Measurements from ENCODE around the gene CREBRF. TPM values are rescaled to one million over a fixed set of nuclear protein-coding genes. Genes with fewer than 3 reads are reported as not detected.

The CREBRF gene, protein sequence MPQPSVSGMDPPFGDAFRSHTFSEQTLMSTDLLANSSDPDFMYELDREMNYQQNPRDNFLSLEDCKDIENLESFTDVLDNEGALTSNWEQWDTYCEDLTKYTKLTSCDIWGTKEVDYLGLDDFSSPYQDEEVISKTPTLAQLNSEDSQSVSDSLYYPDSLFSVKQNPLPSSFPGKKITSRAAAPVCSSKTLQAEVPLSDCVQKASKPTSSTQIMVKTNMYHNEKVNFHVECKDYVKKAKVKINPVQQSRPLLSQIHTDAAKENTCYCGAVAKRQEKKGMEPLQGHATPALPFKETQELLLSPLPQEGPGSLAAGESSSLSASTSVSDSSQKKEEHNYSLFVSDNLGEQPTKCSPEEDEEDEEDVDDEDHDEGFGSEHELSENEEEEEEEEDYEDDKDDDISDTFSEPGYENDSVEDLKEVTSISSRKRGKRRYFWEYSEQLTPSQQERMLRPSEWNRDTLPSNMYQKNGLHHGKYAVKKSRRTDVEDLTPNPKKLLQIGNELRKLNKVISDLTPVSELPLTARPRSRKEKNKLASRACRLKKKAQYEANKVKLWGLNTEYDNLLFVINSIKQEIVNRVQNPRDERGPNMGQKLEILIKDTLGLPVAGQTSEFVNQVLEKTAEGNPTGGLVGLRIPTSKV
- total RNA-seq, result 10 to 100 TPM; 14.7 to 29.7 (median 26.2) TPM
- polyA plus RNA-seq, result 6.9 TPM
- long read RNA-seq, donor 1, full-length matches to known transcripts, result 29 of 39 reads
- long read RNA-seq, donor 1, partial matches to known transcripts, result 3 of 39 reads
- long read RNA-seq, donor 1, other reads (novel, unspliced or antisense), result 7 of 39 reads
- long read RNA-seq, donor 2, full-length matches to known transcripts, result 3 of 5 reads
- long read RNA-seq, donor 2, partial matches to known transcripts, result 0 of 5 reads
- long read RNA-seq, donor 2, other reads (novel, unspliced or antisense), result 2 of 5 reads
- long read RNA-seq, donor 3, partial matches to known transcripts, result 1 of 2 reads
- long read RNA-seq, donor 3, other reads (novel, unspliced or antisense), result 1 of 2 reads
- long read RNA-seq, donor 4, full-length matches to known transcripts, result 4 of 7 reads
- long read RNA-seq, donor 4, partial matches to known transcripts, result 2 of 7 reads
- long read RNA-seq, donor 4, other reads (novel, unspliced or antisense), result 1 of 7 reads

DNA sequence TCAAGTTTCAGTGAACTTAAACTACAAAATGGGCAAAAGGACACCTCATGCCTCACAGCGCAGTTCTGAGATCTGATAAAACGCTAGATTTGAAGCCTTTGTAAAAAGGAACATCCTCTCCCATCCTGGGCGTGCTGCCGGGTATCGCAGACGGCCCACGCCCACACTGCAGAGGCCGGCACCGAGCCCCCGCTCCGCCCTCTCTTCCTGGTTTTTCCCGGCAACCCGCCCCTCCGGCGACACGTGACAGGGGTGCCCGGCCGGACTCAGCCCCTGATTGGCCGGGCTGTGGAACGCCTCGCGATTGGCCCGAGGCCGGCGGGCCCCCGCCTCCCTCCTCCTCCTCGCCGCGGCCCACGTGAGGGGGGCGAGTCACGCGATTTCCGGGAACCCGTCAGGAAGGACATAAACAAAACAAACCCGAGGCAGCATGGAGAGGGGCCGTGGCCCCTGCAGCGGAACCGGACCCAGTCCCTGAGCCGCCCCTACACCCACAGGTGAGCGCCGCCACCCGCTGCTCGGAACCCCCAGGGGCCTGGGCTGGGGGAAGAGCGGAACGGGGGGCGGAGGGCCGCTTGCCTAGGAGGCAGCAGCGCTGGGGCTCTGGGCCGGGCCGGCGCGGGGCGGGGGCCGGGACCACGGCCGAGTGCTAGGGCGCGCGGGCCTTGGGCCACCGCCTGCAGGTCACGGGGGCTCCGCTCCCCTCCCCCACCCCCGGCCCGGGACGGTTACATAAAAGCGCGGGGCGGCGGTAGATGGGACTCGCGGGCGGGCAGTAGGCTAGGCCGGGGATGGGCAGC lies at the start of gene CREBRF:
TSS of gene CREBRF (plus strand) at position 370 of the 800 bp plus-strand sequence. CDS start 24,424 bp downstream, outside the sequence.
- ATAC-seq, result peak; percentile 92 to 93
- H3K9me3 ChIP-seq (ENCODE audit: control insufficient read depth, low read length), result no peaks in the 10 kb centered on the region
- H3K27ac ChIP-seq (ENCODE audit: low read length), result peak within 1 kb of the TSS; percentile 92
- intact Hi-C loops (cut with DNase I), result loop anchor here in 1 of 4 donors (10.0 kb wide), 1 partner anchor 71 kb away; the partner anchor contains the start of gene ATP6V0E1
- no peaks in the 10 kb centered on the region for H3K4me1 ChIP-seq (ENCODE audit: control insufficient read depth, insufficient read depth, low read length)
- no peaks in the 10 kb centered on the region for H3K27me3 ChIP-seq (ENCODE audit: control insufficient read depth, insufficient read depth)
- peak; percentile 99 to 100 (median 99) for DNase-seq
- H3K4me3 ChIP-seq (ENCODE audit: low read length), result peak within 1 kb of the TSS; percentile 97
- WGBS, result under 1% methylated on average over 74 of the region's 74 CpGs

DNA sequence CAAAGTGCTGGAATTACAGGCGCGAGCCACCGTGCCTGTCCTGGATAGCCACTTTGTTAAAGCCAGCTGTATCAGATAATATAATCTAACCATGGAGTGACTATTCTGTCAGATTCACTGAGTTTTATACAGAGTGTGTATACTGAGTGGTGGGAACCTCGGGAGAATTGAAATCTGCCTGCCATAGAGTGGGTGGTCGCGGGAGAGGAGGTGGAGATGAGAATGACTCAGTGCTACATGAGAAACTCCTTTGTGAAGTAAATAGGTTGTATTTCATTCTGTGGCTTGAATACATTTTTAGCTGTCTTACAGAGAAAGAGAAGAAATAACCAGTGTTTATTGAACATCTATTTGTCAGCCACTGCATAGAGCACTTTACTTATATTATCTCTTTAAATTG lies 46.1 kb upstream of the CREBRF start:
- Histone ChIP-seq H3K4me1 (ENCODE audit: control insufficient read depth, insufficient read depth, low read length) (peaks cover 2% of the 10 kb centered on the region), H3K27ac (ENCODE audit: low read length) (no peak overlapping the region), H3K27me3 (ENCODE audit: control insufficient read depth, insufficient read depth) (no peaks in the 10 kb centered on the region), H3K4me3 (ENCODE audit: low read length) (no peak overlapping the region), H3K9me3 (ENCODE audit: control insufficient read depth, low read length) (no peaks in the 10 kb centered on the region)
- DNase-seq, result no peak
- WGBS, result 83% methylated on average over 6 of the region's 6 CpGs
- ATAC-seq, result no peak
- intact Hi-C loops (cut with DNase I), result no loop called here

DNA sequence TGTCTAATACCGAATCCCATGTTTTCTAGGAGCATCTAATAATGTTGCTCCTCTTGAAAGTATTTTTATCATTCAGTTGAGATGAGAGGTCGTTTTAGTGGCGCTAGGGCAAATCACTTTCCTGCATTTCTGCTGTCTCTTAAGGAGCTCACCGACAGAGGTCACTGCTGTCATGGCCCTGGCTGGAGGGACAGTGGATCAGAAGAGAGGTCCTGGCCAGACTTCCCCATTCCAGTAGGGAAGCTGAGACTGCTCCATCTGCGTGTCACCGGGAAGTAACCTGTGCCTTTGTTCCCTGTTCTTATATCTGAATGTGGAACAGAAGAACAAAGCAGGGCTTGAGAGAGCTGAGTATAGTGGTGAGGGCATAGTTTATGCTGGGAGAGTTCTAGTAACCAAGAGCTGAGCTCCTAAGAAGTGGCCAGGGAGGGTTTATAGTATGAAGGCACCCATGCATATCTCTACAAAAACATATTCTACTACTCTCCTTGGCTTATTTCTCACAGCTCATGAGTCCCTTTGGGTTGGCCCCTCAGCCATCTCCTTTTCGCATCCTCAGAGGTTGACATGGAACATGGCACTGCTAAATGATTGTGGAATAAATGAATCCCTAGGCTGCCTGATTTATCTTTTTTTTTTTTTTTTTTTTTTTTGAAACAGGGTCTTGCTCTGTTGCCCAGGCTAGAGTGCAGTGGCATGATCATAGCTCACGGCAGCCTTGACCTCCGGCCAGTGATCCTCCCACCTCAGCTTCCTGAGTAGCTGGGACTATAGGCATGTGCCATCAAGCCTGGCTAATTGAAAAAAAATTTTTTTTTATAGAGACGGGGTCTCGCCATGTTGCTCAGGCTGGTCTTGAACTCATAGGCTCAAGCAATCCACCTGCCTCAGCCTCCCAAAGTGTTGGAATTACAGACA lies 45.3 kb upstream of the CREBRF start:
- Histone ChIP-seq H3K4me3 (ENCODE audit: low read length) (no peak overlapping the region), H3K27ac (ENCODE audit: low read length) (no peak overlapping the region), H3K4me1 (ENCODE audit: control insufficient read depth, insufficient read depth, low read length) (peaks cover 6% of the 10 kb centered on the region), H3K9me3 (ENCODE audit: control insufficient read depth, low read length) (no peaks in the 10 kb centered on the region), H3K27me3 (ENCODE audit: control insufficient read depth, insufficient read depth) (no peaks in the 10 kb centered on the region)
- 57% methylated on average over 11 of the region's 11 CpGs for WGBS
- DNase-seq (peak; percentile 55 to 82 (median 75)), ATAC-seq (peak; percentile 86)
- intact Hi-C loops (cut with DNase I), result no loop called here

DNA sequence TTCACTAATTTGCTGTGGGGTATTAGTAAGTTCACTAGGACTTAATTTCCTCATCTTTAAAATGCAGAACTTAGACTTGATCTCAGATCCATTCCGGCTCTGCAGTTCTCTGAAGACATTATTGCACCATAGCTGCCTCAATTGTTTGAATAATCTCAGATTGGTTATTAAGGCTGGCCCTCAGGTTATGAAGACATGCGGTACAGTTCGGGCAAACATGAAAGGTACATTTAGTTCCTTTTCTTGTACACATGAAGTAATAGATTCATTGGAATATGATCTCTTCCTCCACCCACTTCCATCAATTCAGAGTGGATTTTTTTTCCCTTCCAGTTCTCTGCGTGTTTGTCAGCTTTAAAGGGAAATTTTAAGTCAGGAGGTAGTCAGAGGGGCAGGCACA lies 44.6 kb upstream of the CREBRF start:
- peaks cover 12% of the 10 kb centered on the region for H3K4me1 ChIP-seq (ENCODE audit: control insufficient read depth, insufficient read depth, low read length)
- H3K27me3 ChIP-seq (ENCODE audit: control insufficient read depth, insufficient read depth), result no peaks in the 10 kb centered on the region
- ATAC-seq (no peak), DNase-seq (no peak)
- intact Hi-C loops (cut with DNase I), result no loop called here
- no peak overlapping the region for H3K27ac ChIP-seq (ENCODE audit: low read length)
- H3K4me3 ChIP-seq (ENCODE audit: low read length), result no peak overlapping the region
- H3K9me3 ChIP-seq (ENCODE audit: control insufficient read depth, low read length), result no peaks in the 10 kb centered on the region
- WGBS, result 72% methylated on average over 4 of the region's 4 CpGs

DNA sequence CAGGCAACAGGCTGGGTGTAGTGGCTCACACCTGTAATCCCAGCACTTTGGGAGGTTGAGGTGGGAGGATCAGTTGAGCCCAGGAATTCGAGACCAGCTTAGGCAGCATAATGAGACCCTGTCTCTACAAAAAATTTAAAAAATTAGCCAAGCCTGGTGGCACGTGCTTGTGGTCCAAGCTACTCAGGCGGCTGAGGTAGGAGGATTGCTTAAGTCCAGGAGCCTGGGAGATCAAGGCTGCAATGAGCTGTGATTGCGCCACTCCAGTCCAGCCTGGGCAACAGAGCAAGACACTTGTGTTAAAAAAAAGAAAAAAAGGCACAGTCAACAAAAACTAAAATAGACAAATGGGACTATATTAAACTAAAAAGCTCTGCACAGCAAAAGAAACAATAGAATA lies 43.3 kb upstream of the CREBRF start:
- 91% methylated on average over 4 of the region's 4 CpGs for WGBS
- ATAC-seq (no peak), DNase-seq (peak in 1 of 3 donors; percentile 42)
- Histone ChIP-seq H3K9me3 (ENCODE audit: control insufficient read depth, low read length) (no peaks in the 10 kb centered on the region), H3K4me3 (ENCODE audit: low read length) (no peak overlapping the region), H3K4me1 (ENCODE audit: control insufficient read depth, insufficient read depth, low read length) (peaks cover 10% of the 10 kb centered on the region), H3K27ac (ENCODE audit: low read length) (no peak overlapping the region), H3K27me3 (ENCODE audit: control insufficient read depth, insufficient read depth) (no peaks in the 10 kb centered on the region)
- intact Hi-C loops (cut with DNase I), result no loop called here

DNA sequence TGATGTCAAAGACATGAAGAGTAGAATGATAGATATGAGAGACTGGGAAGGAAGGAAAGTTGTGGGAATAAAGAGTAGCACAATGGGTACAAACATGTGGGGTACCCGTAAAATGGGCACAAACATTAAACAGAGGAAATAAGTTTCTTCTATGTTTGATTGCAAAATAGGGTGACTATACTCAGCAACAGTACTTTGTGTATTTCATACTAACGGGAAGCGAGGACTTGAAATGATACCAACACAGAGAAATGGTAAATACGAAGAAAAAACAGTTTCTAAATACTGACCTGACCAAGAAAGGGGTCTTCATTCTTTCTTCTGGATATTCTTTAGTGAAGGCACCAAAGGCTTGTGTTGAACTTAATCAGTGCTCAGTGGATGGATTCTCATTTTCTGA lies 41.5 kb upstream of the CREBRF start:
- peaks cover 10% of the 10 kb centered on the region for H3K4me1 ChIP-seq (ENCODE audit: control insufficient read depth, insufficient read depth, low read length)

DNA sequence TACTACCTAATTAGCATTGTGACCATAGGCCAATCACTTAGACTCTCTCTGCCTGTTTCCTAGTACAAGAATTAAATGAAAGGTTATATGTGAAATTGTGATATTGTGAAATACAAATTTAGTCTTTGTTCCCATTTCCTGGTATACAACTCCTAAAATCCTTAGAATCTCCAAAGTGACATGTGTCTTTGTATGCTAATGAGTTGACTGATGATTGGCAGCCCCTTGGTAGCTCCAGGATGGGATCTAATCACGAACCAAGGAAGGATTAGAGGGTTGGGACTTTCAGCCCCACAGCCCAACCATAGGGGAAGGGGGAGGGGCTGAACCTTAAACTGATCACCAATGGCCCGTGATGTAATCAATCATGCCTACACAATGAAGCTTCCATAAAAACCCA lies 41.0 kb upstream of the CREBRF start:
- DNase-seq (no peak), ATAC-seq (no peak)
- Histone ChIP-seq H3K27me3 (ENCODE audit: control insufficient read depth, insufficient read depth) (no peaks in the 10 kb centered on the region), H3K4me3 (ENCODE audit: low read length) (no peak overlapping the region), H3K4me1 (ENCODE audit: control insufficient read depth, insufficient read depth, low read length) (peaks cover 11% of the 10 kb centered on the region), H3K27ac (ENCODE audit: low read length) (peak overlapping the region; percentile 54), H3K9me3 (ENCODE audit: control insufficient read depth, low read length) (no peaks in the 10 kb centered on the region)
- 90% methylated on average over 2 of the region's 2 CpGs for WGBS
- intact Hi-C loops (cut with DNase I), result no loop called here

More for the DNA sequence above, 41.5 kb upstream of the CREBRF start:
- intact Hi-C loops (cut with DNase I), result no loop called here
- ATAC-seq, result no peak
- no peaks in the 10 kb centered on the region for H3K9me3 ChIP-seq (ENCODE audit: control insufficient read depth, low read length)
- no peak overlapping the region for H3K27ac ChIP-seq (ENCODE audit: low read length)
- 87% methylated on average over 4 of the region's 4 CpGs for WGBS
- H3K27me3 ChIP-seq (ENCODE audit: control insufficient read depth, insufficient read depth), result no peaks in the 10 kb centered on the region
- no peak for DNase-seq
- H3K4me3 ChIP-seq (ENCODE audit: low read length), result no peak overlapping the region

DNA sequence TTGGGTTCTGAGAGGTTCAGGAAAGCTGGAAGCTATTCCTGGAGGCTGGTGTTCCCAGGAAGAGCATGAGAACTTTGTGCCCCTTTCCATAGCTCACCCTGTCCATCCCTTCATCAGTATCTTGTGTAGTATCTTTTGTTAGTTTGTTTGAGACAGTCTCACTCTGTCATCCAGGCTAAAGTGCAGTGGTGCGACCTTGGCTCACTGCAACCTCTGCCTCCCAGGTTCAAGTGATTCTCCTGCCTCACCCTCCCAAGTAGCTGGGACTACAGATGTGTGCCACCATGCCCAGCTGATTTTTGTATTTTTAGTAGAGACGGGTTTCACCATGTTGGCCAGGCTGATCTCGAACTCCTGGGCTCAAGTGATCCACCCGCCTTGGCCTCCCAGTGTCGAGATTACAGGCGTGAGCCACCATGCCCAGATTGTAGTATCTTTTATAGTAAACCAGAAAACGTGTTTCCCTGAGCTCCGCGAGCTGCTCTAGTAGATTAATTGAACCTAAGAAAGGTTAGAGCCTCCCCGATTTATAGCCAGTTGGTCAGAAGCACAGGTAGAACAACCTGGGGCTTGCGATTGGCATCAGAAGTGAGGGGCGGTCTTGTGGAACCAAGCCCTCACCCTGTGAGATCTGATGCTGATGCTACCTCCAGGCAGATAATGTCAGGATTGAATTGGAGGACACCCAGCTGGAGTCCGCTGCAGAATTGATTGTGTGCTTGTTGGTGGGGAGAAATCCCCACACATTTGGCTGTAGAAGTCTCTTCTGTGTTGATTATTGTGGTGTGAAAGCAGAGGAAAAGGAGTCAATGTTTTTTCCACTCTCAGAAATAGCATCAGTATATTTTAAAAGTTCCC lies 40.3 kb upstream of the CREBRF start:
- no peak for ATAC-seq
- Histone ChIP-seq H3K9me3 (ENCODE audit: control insufficient read depth, low read length) (no peaks in the 10 kb centered on the region), H3K4me1 (ENCODE audit: control insufficient read depth, insufficient read depth, low read length) (peaks cover 12% of the 10 kb centered on the region), H3K4me3 (ENCODE audit: low read length) (no peak overlapping the region), H3K27ac (ENCODE audit: low read length) (peak overlapping the region; percentile 85), H3K27me3 (ENCODE audit: control insufficient read depth, insufficient read depth) (no peaks in the 10 kb centered on the region)
- intact Hi-C loops (cut with DNase I), result no loop called here
- DNase-seq, result no peak
- 85% methylated on average over 13 of the region's 13 CpGs for WGBS

DNA sequence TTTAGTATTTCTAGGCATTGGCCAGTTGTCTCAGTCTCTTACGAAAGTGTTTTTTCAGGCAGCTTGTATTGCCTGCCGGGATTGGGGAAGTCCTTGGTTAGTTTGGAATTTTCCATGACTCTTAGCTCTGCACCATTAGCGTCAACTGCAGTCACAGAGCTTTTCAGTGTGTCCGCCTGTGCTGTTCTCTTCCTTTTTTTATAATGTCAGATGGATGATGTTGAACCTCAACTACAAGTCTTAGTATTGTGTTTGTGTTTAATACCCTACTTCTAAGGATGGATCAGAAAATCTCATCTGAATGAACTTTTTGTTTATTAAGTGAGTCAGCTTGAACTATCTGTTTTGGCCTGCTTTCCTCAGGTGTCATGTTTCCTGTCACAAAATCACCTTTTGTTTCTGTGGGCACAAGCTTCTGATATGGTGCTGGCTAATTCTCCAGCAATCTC lies 39.5 kb upstream of the CREBRF start:
- peak; percentile 88 to 90 for ATAC-seq
- peaks cover 12% of the 10 kb centered on the region for H3K4me1 ChIP-seq (ENCODE audit: control insufficient read depth, insufficient read depth, low read length)
- intact Hi-C loops (cut with DNase I), result no loop called here

More for the DNA sequence above, 39.5 kb upstream of the CREBRF start:
- Histone ChIP-seq H3K27me3 (ENCODE audit: control insufficient read depth, insufficient read depth) (no peaks in the 10 kb centered on the region), H3K27ac (ENCODE audit: low read length) (peak overlapping the region; percentile 60), H3K9me3 (ENCODE audit: control insufficient read depth, low read length) (no peaks in the 10 kb centered on the region), H3K4me3 (ENCODE audit: low read length) (no peak overlapping the region)
- DNase-seq, result peak in 1 of 3 donors; percentile 20
- WGBS, result 32% methylated on average over 4 of the region's 4 CpGs
